ENCODE measurements around the gene TET2. TPM values are rescaled to one million over a fixed set of nuclear protein-coding genes. Genes with fewer than 3 reads are reported as not detected.

The TET2 gene
- total and polyA plus RNA-seq, 7 donors, result 2.4 to 30.9 (median 24.6) TPM

GRCh38 chr4:105236202-105236915 is 89.7 kb downstream of the TET2 start:
- DNase-seq, result no peak
- Histone ChIP-seq H3K4me3 (no peak overlapping the region), H3K4me1 (peaks cover 0 to 11% (median 8%) of the 10 kb centered on the region in 4 donors), H3K27ac (no peak overlapping the region), H3K27me3 (no peaks in the 10 kb centered on the region), H3K36me3 (peaks cover 0 to 26% (median 6%) of the 10 kb centered on the region in 4 donors), H3K9me3 (no peaks in the 10 kb centered on the region)
- intact Hi-C loops (cut with DNase I), result no loop called here
- WGBS, 2 donors, result 71 to 76% methylated on average over 4 of the region's 4 CpGs
- TF ChIP-seq POLR2A (IDR thresholded peaks at IDR 0.05), result no peak
- no peak for TF ChIP-seq POLR2AphosphoS5 (IDR thresholded peaks at IDR 0.05)
- no peak for TF ChIP-seq EP300 (IDR thresholded peaks at IDR 0.05)
- TF ChIP-seq CTCF (IDR thresholded peaks at IDR 0.05), result no peak

DNA sequence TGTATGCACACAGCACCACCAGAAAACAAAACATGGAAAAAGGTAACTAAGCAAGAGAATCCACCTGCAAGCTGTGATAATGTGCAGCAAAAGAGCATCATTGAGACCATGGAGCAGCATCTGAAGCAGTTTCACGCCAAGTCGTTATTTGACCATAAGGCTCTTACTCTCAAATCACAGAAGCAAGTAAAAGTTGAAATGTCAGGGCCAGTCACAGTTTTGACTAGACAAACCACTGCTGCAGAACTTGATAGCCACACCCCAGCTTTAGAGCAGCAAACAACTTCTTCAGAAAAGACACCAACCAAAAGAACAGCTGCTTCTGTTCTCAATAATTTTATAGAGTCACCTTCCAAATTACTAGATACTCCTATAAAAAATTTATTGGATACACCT is 90.2 kb downstream of the TET2 start:
- intact Hi-C loops (cut with DNase I), result no loop called here
- H3K4me1 ChIP-seq, result peaks cover 0 to 15% (median 12%) of the 10 kb centered on the region in 4 donors

DNA sequence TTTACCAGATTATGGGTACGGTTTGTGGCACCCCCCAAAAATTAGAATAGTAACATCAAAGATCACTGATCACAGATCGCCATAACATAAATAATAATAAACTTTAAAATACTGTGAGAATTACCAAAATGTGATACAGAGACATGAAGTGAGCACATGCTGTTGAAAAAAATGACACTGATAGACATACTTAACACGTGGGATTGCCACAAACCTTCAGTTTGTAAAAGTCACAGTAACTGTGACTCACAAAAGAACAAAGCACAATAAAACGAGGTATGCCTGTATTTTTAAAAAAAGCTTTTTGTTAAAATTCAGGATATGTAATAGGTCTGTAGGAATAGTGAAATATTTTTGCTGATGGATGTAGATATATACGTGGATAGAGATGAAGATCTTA is 93.4 kb downstream of the TET2 start:
- no peak for DNase-seq
- Histone ChIP-seq H3K9me3 (no peaks in the 10 kb centered on the region), H3K36me3 (peaks cover 0 to 26% (median 3%) of the 10 kb centered on the region in 4 donors), H3K27me3 (no peaks in the 10 kb centered on the region), H3K4me1 (peaks cover 0 to 16% (median 12%) of the 10 kb centered on the region in 4 donors), H3K27ac (no peak overlapping the region), H3K4me3 (no peak overlapping the region)
- WGBS, 2 donors, result 95 to 96% methylated on average over 5 of the region's 5 CpGs
- no peak for TF ChIP-seq CTCF (IDR thresholded peaks at IDR 0.05)
- TF ChIP-seq EP300 (IDR thresholded peaks at IDR 0.05), result no peak
- no peak for TF ChIP-seq POLR2A (IDR thresholded peaks at IDR 0.05)
- no peak for TF ChIP-seq POLR2AphosphoS5 (IDR thresholded peaks at IDR 0.05)
- intact Hi-C loops (cut with DNase I), result no loop called here

More for the DNA sequence above, 90.2 kb downstream of the TET2 start:
- no peak for DNase-seq
- Histone ChIP-seq H3K9me3 (no peaks in the 10 kb centered on the region), H3K36me3 (peaks cover 0 to 26% (median 6%) of the 10 kb centered on the region in 4 donors), H3K27ac (no peak overlapping the region), H3K4me3 (no peak overlapping the region), H3K27me3 (no peaks in the 10 kb centered on the region)
- no peak for TF ChIP-seq EP300 (IDR thresholded peaks at IDR 0.05)
- no peak for TF ChIP-seq CTCF (IDR thresholded peaks at IDR 0.05)
- TF ChIP-seq POLR2A (IDR thresholded peaks at IDR 0.05), result no peak
- no peak for TF ChIP-seq POLR2AphosphoS5 (IDR thresholded peaks at IDR 0.05)
- 83 to 84% methylated on average over 2 of the region's 2 CpGs for WGBS, 2 donors

GRCh38 chr4:105241451-105241850 is 94.8 kb downstream of the TET2 start:
- intact Hi-C loops (cut with DNase I), result no loop called here
- Histone ChIP-seq H3K4me1 (peaks cover 0 to 16% (median 12%) of the 10 kb centered on the region in 4 donors), H3K4me3 (no peak overlapping the region), H3K9me3 (no peaks in the 10 kb centered on the region), H3K27me3 (no peaks in the 10 kb centered on the region), H3K27ac (no peak overlapping the region), H3K36me3 (peaks cover 0 to 17% (median 0%) of the 10 kb centered on the region in 4 donors)
- WGBS, 2 donors, result 86 to 90% methylated on average over 4 of the region's 4 CpGs
- DNase-seq, result no peak
- TF ChIP-seq CTCF (IDR thresholded peaks at IDR 0.05), result no peak
- no peak for TF ChIP-seq POLR2A (IDR thresholded peaks at IDR 0.05)
- TF ChIP-seq POLR2AphosphoS5 (IDR thresholded peaks at IDR 0.05), result no peak
- TF ChIP-seq EP300 (IDR thresholded peaks at IDR 0.05), result no peak

Measured in sigmoid colon (tissue), 7 donors.